WERI-Rb-1 (cell line): ENCODE measurements around the gene NT5C3A.
A peak's percentile ranks its signal among the peaks of the same experiment; 100 is the strongest.
"Not testable (repeated sequence)": the region's sequence is repeated elsewhere in the genome, so short reads cannot be mapped to it uniquely, and the experiment has no call there.

Source experiments
- DNase-seq: peaks from one replicate; pipeline ENCODE4 v3.0.0-alpha.2; 2020
- H3K27ac ChIP-seq: fragments of 250-450 bp; sonication (Bioruptor Pico); 2 replicates; pipeline ENCODE4 v1.5.1; 2020; ENCODE audit warnings: mild to moderate bottlenecking, moderate library complexity
- H3K27me3 ChIP-seq: fragments of 250-450 bp; sonication (Bioruptor Pico); 2 replicates; pipeline ENCODE4 v1.5.1; 2021; ENCODE audit warnings: mild to moderate bottlenecking, low read depth, moderate library complexity; ENCODE audit not compliant: insufficient read depth, severe bottlenecking
- H3K36me3 ChIP-seq: fragments of 250-450 bp; sonication (Bioruptor Pico); 2 replicates; pipeline ENCODE4 v1.5.1; 2020; ENCODE audit warnings: mild to moderate bottlenecking, moderate library complexity
- H3K4me3 ChIP-seq: 2 replicates; pipeline ENCODE4 v1.5.1; 2011; ENCODE audit warnings: low read depth, mild to moderate bottlenecking, control low read depth, low read length
- H3K9me3 ChIP-seq: fragments of 250-450 bp; sonication (Bioruptor Pico); 2 replicates; pipeline ENCODE4 v1.5.1; 2021; ENCODE audit warnings: mild to moderate bottlenecking, moderate library complexity; ENCODE audit not compliant: severe bottlenecking
- CTCF ChIP-seq: IDR thresholded peaks from 2 replicates; pipeline ENCODE4 v1.5.1; 2011; ENCODE audit warnings: low read depth, mild to moderate bottlenecking, control low read depth, inconsistent platforms, low read length

NT5C3A gene

DNA sequence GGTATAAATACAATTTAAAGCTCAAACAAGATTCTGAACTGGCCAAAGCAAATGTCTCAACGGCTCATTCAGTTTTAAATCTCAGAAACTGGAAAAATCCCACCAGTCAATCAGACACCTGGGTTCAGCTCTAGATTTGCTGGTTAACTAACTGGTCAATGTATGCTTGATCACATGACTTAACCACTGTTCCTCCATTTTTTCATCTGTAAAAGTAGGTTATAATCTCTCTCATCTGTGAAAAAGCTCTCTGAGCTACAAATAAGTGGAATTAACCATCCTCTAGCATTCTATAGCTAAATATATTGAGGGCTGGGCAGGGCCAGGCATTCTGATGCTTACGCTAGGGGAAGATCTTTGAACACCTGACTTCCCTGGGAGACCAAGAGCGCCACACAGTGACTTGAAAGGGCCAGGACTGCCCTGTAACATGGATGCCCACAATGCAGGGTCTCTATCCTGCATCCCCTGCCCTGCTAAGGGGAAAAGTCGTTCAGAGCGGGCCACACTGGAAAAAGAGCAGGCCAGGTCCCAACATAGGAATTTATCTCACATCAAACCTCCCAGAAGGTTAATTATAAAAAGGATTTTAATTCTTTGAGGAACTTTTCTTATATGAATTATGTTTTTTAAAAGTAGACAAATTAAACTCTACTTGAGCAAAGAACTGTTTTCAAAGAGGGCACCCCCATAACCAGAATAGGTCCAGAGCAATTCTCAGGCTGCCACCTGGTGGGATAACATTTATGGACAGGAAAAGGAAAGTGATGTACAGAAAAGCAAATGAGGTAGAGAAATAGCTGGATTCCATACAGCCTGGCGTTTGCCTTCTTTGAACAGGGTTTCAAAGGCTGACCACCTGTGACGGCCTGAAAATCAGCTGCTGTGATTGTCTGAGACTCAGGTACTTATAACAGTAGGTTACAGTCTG lies 44.8 kb upstream of the NT5C3A start:
- H3K4me3 ChIP-seq: no peak overlapping the region
- no peaks in the 10 kb centered on the region for H3K27me3 ChIP-seq
- no peaks in the 10 kb centered on the region for H3K9me3 ChIP-seq
- peaks cover 21% of the 10 kb centered on the region for H3K36me3 ChIP-seq
- H3K27ac ChIP-seq: no peak overlapping the region
- peak; percentile 47 for DNase-seq
- peak; percentile 73 for TF ChIP-seq CTCF

DNA sequence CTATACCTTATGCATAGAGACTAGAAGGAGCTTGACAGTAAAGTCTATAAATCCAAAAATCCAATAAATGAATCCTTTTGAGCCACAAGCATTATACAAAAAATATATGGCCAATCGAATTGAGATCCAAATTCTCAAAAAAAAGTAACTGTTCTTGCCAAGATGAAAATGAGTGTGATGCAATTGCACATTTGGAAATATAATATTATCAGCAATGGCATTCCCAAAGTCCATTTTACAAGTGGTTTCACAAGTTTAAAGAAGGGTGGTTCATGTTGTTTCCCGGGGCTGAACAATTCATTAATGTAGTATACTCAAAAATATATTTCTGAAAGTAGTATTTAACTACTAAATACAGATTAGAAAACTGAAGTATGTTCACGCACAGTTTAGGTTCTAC lies 39.3 kb upstream of the NT5C3A start:
- no peaks in the 10 kb centered on the region for H3K9me3 ChIP-seq
- no peak overlapping the region for H3K4me3 ChIP-seq
- H3K27me3 ChIP-seq: no peaks in the 10 kb centered on the region
- no peak for TF ChIP-seq CTCF
- peaks cover 64% of the 10 kb centered on the region for H3K36me3 ChIP-seq
- DNase-seq: no peak
- H3K27ac ChIP-seq: no peak overlapping the region

GRCh38 chr7:33100770-33101169 lies 38.2 kb upstream of the NT5C3A start:
- no peak for TF ChIP-seq CTCF
- H3K36me3 ChIP-seq: peaks cover 74% of the 10 kb centered on the region

DNA sequence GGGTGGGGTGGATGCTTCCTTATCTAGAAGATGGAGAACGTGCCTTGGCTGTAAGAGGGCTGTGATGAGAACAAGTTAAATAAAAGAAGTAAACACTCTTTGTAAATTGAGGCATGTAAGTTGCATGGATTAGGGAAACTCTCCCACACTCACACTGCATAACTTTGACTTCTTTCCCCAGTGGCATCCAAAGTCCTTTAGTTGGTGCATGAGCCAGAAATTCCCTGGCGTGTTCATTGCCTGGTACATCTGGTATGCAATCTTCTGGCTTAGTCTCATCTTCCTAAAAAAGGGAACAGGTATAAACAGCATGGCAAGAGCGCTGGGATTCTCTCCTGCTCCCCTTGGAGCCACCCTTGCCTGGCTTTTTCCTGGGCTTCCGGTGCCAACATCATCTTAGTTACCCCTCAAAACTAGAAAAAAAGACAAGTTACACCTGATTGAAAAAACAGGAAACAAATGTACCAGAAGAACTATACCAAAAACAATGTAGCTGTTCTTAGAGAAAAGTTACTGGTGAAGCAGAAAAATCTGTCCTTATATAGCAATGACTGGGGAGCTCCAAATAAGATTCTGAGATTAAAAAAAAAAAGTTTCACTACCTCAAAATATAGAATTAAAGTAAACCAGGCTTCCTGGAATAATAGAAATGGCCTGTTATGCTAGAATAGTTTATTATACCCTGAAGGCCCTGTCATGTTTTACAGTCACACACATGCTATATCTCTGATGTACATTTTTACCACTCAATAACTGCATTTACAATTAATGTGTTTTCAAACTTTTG lies 36.8 kb upstream of the NT5C3A start:
- Histone ChIP-seq H3K27me3 (no peaks in the 10 kb centered on the region), H3K4me3 (no peak overlapping the region), H3K36me3 (peaks cover 76% of the 10 kb centered on the region), H3K9me3 (no peaks in the 10 kb centered on the region), H3K27ac (no peak overlapping the region)
- no peak for TF ChIP-seq CTCF
- no peak for DNase-seq

More at GRCh38 chr7:33100770-33101169, 38.2 kb upstream of the NT5C3A start:
- H3K4me3 ChIP-seq: no peak overlapping the region
- DNase-seq: no peak
- no peak overlapping the region for H3K27ac ChIP-seq
- no peaks in the 10 kb centered on the region for H3K27me3 ChIP-seq
- no peaks in the 10 kb centered on the region for H3K9me3 ChIP-seq

GRCh38 chr7:33094745-33095275 lies 32.2 kb upstream of the NT5C3A start:
- H3K9me3 ChIP-seq, H3K27ac ChIP-seq, H3K27me3 ChIP-seq, DNase-seq, H3K4me3 ChIP-seq: not testable (repeated sequence)
- peaks cover 50% of the 10 kb centered on the region for H3K36me3 ChIP-seq

GRCh38 chr7:33093266-33093665 lies 30.7 kb upstream of the NT5C3A start:
- Histone ChIP-seq H3K27ac (peak overlapping the region; percentile 28), H3K4me3 (no peak overlapping the region), H3K36me3 (peaks cover 38% of the 10 kb centered on the region), H3K27me3 (no peaks in the 10 kb centered on the region), H3K9me3 (no peaks in the 10 kb centered on the region)
- DNase-seq: peak; percentile 18
- TF ChIP-seq CTCF: no peak
